ENCODE measurements around the gene ZNF280A. TPM values are rescaled to one million over a fixed set of nuclear protein-coding genes. Genes with fewer than 3 reads are reported as not detected.

ZNF280A gene
- total and polyA plus RNA-seq, 2 experiments from 2014 or later: not detected

DNA sequence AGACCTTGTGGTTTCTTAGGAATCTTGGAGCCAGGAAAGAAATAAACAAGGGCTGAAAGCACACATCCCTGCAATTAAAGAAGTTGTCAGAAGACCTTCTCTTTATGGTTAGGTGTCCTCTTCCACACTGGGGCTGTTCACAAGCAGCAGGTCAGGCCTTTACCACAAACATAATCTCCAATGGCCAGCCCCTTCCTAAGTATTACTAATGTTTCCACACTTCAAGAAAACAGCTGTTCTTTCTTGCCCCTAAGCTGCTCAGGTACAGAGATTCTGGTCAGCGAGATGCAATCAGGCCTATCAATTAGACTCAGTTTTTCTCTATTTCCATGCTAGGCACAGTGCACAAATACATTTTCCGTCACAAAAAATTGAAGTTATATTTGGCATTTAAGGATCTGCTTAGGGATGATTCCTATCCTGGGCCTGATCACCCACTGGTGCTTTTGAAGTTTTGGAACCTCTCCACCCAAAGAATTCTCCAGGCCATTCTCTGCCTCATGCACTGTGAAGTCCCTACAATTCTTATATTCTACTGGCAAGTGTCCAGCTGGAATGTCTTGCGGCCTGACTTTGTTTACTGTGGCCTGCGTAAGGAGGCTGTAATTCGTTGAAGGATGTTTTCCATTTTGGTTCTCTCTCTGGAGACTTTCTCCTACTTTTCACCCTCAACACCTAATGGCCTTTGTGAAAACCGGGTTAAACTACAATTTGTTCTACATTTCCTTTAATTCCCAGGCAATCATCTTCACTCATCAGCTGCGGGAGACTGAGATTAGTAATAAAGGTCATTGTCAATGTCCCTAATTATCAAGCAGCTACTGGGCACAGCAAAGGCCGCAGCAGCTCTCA is 33.9 kb upstream of the ZNF280A start:
- no peak for ATAC-seq
- TF ChIP-seq STAT1 (IDR thresholded peaks at IDR 0.05; ENCODE audit: unreplicated experiment): no peak
- TF ChIP-seq, protein P1, sequence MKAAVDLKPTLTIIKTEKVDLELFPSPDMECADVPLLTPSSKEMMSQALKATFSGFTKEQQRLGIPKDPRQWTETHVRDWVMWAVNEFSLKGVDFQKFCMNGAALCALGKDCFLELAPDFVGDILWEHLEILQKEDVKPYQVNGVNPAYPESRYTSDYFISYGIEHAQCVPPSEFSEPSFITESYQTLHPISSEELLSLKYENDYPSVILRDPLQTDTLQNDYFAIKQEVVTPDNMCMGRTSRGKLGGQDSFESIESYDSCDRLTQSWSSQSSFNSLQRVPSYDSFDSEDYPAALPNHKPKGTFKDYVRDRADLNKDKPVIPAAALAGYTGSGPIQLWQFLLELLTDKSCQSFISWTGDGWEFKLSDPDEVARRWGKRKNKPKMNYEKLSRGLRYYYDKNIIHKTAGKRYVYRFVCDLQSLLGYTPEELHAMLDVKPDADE (IDR thresholded peaks at IDR 0.05): no peak
- no peak for TF ChIP-seq JUNB (IDR thresholded peaks at IDR 0.05; ENCODE audit: unreplicated experiment)
- TF ChIP-seq EZH2phosphoT487 (IDR thresholded peaks at IDR 0.05; ENCODE audit: unreplicated experiment): no peak
- TF ChIP-seq ZNF462 (CRISPR knock-in tag; IDR thresholded peaks at IDR 0.05): no peak
- no peak for TF ChIP-seq POLR2AphosphoS5 (IDR thresholded peaks at IDR 0.05; ENCODE audit: low read depth)
- TF ChIP-seq, protein P2, sequence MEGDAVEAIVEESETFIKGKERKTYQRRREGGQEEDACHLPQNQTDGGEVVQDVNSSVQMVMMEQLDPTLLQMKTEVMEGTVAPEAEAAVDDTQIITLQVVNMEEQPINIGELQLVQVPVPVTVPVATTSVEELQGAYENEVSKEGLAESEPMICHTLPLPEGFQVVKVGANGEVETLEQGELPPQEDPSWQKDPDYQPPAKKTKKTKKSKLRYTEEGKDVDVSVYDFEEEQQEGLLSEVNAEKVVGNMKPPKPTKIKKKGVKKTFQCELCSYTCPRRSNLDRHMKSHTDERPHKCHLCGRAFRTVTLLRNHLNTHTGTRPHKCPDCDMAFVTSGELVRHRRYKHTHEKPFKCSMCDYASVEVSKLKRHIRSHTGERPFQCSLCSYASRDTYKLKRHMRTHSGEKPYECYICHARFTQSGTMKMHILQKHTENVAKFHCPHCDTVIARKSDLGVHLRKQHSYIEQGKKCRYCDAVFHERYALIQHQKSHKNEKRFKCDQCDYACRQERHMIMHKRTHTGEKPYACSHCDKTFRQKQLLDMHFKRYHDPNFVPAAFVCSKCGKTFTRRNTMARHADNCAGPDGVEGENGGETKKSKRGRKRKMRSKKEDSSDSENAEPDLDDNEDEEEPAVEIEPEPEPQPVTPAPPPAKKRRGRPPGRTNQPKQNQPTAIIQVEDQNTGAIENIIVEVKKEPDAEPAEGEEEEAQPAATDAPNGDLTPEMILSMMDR (conservative IDR thresholded peaks at IDR 0.05; ENCODE audit: low read depth in 2 of 2): no peak
- TF ChIP-seq ZNF331 (CRISPR knock-in tag; IDR thresholded peaks at IDR 0.05; ENCODE audit: low read depth): no peak
- no peak for TF ChIP-seq NANOG (IDR thresholded peaks at IDR 0.05; ENCODE audit: borderline replicate concordance)
- TF ChIP-seq ZNF114 (CRISPR knock-in tag; IDR thresholded peaks at IDR 0.05): no peak
- no peak for TF ChIP-seq EZH2 (IDR thresholded peaks at IDR 0.05; ENCODE audit: low read depth, unreplicated experiment)
- no peak for TF ChIP-seq CREB1 (CRISPR knock-in tag; IDR thresholded peaks at IDR 0.05; ENCODE audit: low read depth)
- TF ChIP-seq, protein P3, sequence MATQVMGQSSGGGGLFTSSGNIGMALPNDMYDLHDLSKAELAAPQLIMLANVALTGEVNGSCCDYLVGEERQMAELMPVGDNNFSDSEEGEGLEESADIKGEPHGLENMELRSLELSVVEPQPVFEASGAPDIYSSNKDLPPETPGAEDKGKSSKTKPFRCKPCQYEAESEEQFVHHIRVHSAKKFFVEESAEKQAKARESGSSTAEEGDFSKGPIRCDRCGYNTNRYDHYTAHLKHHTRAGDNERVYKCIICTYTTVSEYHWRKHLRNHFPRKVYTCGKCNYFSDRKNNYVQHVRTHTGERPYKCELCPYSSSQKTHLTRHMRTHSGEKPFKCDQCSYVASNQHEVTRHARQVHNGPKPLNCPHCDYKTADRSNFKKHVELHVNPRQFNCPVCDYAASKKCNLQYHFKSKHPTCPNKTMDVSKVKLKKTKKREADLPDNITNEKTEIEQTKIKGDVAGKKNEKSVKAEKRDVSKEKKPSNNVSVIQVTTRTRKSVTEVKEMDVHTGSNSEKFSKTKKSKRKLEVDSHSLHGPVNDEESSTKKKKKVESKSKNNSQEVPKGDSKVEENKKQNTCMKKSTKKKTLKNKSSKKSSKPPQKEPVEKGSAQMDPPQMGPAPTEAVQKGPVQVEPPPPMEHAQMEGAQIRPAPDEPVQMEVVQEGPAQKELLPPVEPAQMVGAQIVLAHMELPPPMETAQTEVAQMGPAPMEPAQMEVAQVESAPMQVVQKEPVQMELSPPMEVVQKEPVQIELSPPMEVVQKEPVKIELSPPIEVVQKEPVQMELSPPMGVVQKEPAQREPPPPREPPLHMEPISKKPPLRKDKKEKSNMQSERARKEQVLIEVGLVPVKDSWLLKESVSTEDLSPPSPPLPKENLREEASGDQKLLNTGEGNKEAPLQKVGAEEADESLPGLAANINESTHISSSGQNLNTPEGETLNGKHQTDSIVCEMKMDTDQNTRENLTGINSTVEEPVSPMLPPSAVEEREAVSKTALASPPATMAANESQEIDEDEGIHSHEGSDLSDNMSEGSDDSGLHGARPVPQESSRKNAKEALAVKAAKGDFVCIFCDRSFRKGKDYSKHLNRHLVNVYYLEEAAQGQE (IDR thresholded peaks at IDR 0.05; ENCODE audit: unreplicated experiment): no peak
- Histone ChIP-seq H3K27me3 (ENCODE audit: insufficient read depth) (peaks cover 83% of the 10 kb centered on the region), H3K9me2 (ENCODE audit: insufficient read depth) (no peaks in the 10 kb centered on the region), H3K4me3 (no peak overlapping the region), H3K4me2 (no peak overlapping the region), H3F3A (replicated peaks; ENCODE audit: low read depth) (no peaks in the 10 kb centered on the region), H3K4me1 (ENCODE audit: insufficient read depth) (no peaks in the 10 kb centered on the region), H4K20me1 (replicated peaks; ENCODE audit: insufficient read depth) (no peaks in the 10 kb centered on the region; the same call in 1 of the 2 replicates), H3K79me2 (replicated peaks; ENCODE audit: insufficient read depth) (no peaks in the 10 kb centered on the region), H3K27ac (ENCODE audit: low read depth) (no peak overlapping the region), H3K36me3 (ENCODE audit: insufficient read depth) (no peaks in the 10 kb centered on the region), H2AFZ (no peak overlapping the region)
- Mint-ChIP-seq H3K27me3 (ENCODE audit: insufficient read depth, low read depth, poor library complexity) (peaks cover 75% of the 10 kb centered on the region), H3K9me3 (peaks cover 19% of the 10 kb centered on the region), H3K4me1 (no peaks in the 10 kb centered on the region; the same call in 2 of the 3 replicates), H3K36me3 (ENCODE audit: low read depth) (peaks cover 1% of the 10 kb centered on the region; the same call in 2 of the 3 replicates), H3K4me3 (no peak overlapping the region), H3K27ac (no peak overlapping the region)
- DNase-seq (ENCODE audit: low spot score): no peak

Measured in GM23338 (cell line).